Suprapubic skin (tissue), 4 donors: ENCODE results near the gene GLRX3. TPM values are rescaled to one million over a fixed set of nuclear protein-coding genes. Genes with fewer than 3 reads are reported as not detected.

Source experiments
- DNase-seq, 2 donors: peaks; one replicate each; pipeline ENCODE4 v3.0.0-alpha.2; 2019; ENCODE audit warnings: low spot score in 2 of 2
- H3K27ac ChIP-seq: fragments of 200-600 bp; sonication (generic); one replicate; pipeline ENCODE4 v1.5.1; 2019
- H3K27me3 ChIP-seq: fragments of 200-600 bp; sonication (generic); one replicate; pipeline ENCODE4 v1.5.1; 2019
- H3K36me3 ChIP-seq: fragments of 200-600 bp; sonication (generic); one replicate; pipeline ENCODE4 v1.5.1; 2019
- H3K4me1 ChIP-seq: fragments of 200-600 bp; sonication (generic); one replicate; pipeline ENCODE4 v1.5.1; 2019
- H3K4me3 ChIP-seq: fragments of 200-600 bp; sonication (generic); one replicate; pipeline ENCODE4 v1.5.1; 2019; ENCODE audit warnings: mild to moderate bottlenecking
- H3K9me3 ChIP-seq: fragments of 200-600 bp; sonication (generic); one replicate; pipeline ENCODE4 v1.5.1; 2019
- EP300 ChIP-seq: sonication (generic); formaldehyde crosslinking; IDR thresholded peaks from one replicate; pipeline ENCODE4 v1.6.1; 2017; ENCODE audit warnings: antibody characterized with exemption
- POLR2A ChIP-seq, 2 donors: fragments of 450-650 bp; IDR thresholded peaks; one replicate each; pipeline ENCODE4 v1.6.1; 2017; ENCODE audit warnings: antibody characterized with exemption in 2 of 2, mild to moderate bottlenecking in 2 of 2, moderate library complexity in 2 of 2
- POLR2AphosphoS5 ChIP-seq, 3 donors: sonication (generic); formaldehyde crosslinking; IDR thresholded peaks; one replicate each; pipeline ENCODE4 v1.6.1; 2017; ENCODE audit warnings: antibody characterized with exemption in 3 of 3
- WGBS: methylation state at CpG from one replicate; pipeline ENCODE4 v1.1.5; 2018; 5-methylcytosine and 5-hydroxymethylcytosine counted together
- total RNA-seq, 4 donors: library from RNA; depleted of rRNA; stranded (reverse); fragments of >200 nt; gene quantifications; one replicate each; pipeline ENCODE4 v1.1.0, GENCODE V29; 2016
- TF ChIP-seq, protein P1 (sequence below), 2 donors: fragments of 200-600 bp in 1 of 2; fragments of 450-650 bp in 1 of 2; sonication (generic) in 1 of 2; IDR thresholded peaks; one replicate each; pipeline ENCODE4 v1.5.1; 2016 to 2019; ENCODE audit warnings: antibody characterized with exemption in 2 of 2, mild to moderate bottlenecking in 1 of 2, moderate library complexity in 1 of 2

Gene GLRX3
- total RNA-seq, 4 donors from 2014 or later, result 35.7 to 115 (median 44.7) TPM

DNA sequence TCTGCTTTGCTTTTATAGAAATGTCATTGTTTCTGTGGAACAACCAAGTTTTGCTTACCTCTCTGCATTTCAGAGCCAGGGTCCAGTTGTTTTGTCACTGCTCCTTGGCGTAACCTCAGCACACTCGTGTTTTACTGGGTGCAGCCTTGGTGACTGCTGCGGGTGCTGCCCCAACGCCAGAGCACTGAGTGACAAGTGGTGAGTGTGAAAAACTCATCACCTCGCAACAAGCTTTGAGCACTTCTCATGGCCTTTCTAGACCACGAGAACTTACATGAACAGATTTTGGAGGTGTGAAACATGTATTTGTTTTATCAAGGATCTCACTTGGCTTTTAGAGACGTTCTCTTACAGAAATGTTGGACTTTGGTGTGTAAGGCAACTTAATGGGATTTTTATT, 31.0 kb downstream of the GLRX3 start:
- Histone ChIP-seq H3K9me3 (no peaks in the 10 kb centered on the region), H3K36me3 (peaks cover 71% of the 10 kb centered on the region), H3K27ac (no peak overlapping the region), H3K4me3 (no peak overlapping the region), H3K27me3 (no peaks in the 10 kb centered on the region), H3K4me1 (no peaks in the 10 kb centered on the region)
- 95% methylated on average over 7 of the region's 7 CpGs for WGBS
- no peak for DNase-seq
- TF ChIP-seq POLR2AphosphoS5 (IDR thresholded peaks at IDR 0.05) (no peak), EP300 (no peak), POLR2A (IDR thresholded peaks at IDR 0.05) (no peak)
- TF ChIP-seq, protein P1, sequence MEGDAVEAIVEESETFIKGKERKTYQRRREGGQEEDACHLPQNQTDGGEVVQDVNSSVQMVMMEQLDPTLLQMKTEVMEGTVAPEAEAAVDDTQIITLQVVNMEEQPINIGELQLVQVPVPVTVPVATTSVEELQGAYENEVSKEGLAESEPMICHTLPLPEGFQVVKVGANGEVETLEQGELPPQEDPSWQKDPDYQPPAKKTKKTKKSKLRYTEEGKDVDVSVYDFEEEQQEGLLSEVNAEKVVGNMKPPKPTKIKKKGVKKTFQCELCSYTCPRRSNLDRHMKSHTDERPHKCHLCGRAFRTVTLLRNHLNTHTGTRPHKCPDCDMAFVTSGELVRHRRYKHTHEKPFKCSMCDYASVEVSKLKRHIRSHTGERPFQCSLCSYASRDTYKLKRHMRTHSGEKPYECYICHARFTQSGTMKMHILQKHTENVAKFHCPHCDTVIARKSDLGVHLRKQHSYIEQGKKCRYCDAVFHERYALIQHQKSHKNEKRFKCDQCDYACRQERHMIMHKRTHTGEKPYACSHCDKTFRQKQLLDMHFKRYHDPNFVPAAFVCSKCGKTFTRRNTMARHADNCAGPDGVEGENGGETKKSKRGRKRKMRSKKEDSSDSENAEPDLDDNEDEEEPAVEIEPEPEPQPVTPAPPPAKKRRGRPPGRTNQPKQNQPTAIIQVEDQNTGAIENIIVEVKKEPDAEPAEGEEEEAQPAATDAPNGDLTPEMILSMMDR (IDR thresholded peaks at IDR 0.05), result no peak

DNA sequence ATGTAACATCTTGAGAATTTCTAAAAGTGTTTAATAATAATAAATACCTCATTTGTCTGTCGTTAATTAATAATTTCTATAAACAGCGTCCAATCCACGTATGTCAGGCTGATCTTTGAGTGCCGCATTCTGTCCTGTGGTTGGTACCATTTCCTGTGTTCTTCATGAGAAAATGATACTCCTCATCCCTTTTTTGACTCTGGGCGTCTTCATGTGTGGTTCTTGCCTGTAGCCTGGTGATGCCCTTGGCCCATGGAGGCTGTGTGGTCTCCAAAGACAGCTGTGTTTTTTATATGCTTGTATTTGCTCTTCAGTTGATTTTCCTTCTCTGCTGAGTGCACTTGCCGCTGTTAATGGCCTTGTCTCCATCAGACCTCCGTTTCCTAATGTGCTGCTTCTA, 31.5 kb downstream of the GLRX3 start:
- H3K36me3 ChIP-seq, result peaks cover 68% of the 10 kb centered on the region
- no peaks in the 10 kb centered on the region for H3K27me3 ChIP-seq
- 94% methylated on average over 7 of the region's 7 CpGs for whole genome bisulfite sequencing
- no peaks in the 10 kb centered on the region for H3K4me1 ChIP-seq
- DNase-seq, result no peak
- no peak for TF ChIP-seq POLR2A (IDR thresholded peaks at IDR 0.05)
- H3K4me3 ChIP-seq, result no peak overlapping the region
- H3K27ac ChIP-seq, result no peak overlapping the region
- no peaks in the 10 kb centered on the region for H3K9me3 ChIP-seq

DNA sequence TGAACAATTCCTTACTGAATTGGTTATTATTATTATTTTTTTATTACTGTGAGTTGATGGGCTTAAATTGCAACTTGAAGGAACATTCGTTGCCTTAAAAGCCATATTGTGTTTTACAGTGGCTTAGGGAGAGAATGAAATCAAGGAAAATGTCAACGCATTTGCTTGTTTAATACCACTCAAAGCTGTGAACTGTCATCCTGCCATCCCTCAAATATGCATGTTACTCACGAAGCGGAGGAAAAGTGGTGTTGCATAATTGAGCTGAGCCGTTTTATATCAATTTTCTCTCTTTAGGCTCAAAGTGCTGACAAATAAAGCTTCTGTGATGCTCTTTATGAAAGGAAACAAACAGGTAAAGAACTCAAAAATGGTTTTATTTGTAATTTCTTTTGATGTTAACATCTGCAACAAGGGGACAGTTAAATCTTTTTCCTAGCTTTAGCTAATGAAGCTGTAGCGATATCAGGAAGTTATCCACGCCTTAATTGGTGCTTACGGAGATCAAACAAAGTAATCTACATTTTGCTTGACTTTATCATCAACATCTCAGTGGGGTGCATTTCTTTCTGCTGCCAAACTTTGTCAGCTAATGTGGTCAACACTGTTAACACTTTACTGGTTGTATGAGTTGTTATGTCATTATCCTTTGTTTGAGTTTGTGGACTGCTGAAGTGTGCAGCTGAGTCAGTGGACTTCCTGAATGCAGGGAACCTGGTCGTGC, 33.1 kb downstream of the GLRX3 start:
- no peaks in the 10 kb centered on the region for H3K4me1 ChIP-seq
- TF ChIP-seq POLR2AphosphoS5 (IDR thresholded peaks at IDR 0.05) (no peak), POLR2A (IDR thresholded peaks at IDR 0.05) (no peak), EP300 (no peak)
- TF ChIP-seq, protein P1 (IDR thresholded peaks at IDR 0.05), result no peak
- no peak overlapping the region for H3K4me3 ChIP-seq
- peaks cover 68% of the 10 kb centered on the region for H3K36me3 ChIP-seq
- H3K9me3 ChIP-seq, result no peaks in the 10 kb centered on the region
- H3K27me3 ChIP-seq, result no peaks in the 10 kb centered on the region
- no peak overlapping the region for H3K27ac ChIP-seq
- DNase-seq, result no peak
- WGBS, result 83% methylated on average over 9 of the region's 9 CpGs

DNA sequence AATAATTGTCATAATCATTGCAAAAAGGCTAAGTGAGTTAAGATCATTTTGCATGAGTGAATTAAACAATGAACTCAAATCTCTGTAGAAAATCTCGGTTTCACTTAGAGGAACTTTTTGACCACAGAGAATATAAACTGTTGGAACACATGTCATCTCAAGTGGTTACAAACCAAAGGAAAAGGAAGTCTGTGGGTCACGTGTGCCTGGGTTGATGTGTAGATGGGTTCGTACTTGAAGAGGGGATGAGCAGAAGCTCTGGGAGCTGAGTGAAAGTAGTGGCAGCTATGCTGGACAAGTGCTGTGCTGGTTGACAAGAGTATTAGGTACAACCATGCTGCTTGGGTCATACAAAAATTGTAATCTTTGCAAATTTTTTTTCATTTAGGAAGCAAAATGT, 35.0 kb downstream of the GLRX3 start:
- no peak overlapping the region for H3K4me3 ChIP-seq
- WGBS, result 83% methylated on average over 3 of the region's 3 CpGs
- H3K9me3 ChIP-seq, result no peaks in the 10 kb centered on the region
- TF ChIP-seq POLR2AphosphoS5 (IDR thresholded peaks at IDR 0.05) (no peak), EP300 (no peak), POLR2A (IDR thresholded peaks at IDR 0.05) (no peak)
- TF ChIP-seq, protein P1 (IDR thresholded peaks at IDR 0.05), result no peak
- no peaks in the 10 kb centered on the region for H3K4me1 ChIP-seq
- H3K27ac ChIP-seq, result no peak overlapping the region
- no peak for DNase-seq
- H3K36me3 ChIP-seq, result peaks cover 70% of the 10 kb centered on the region
- H3K27me3 ChIP-seq, result no peaks in the 10 kb centered on the region

DNA sequence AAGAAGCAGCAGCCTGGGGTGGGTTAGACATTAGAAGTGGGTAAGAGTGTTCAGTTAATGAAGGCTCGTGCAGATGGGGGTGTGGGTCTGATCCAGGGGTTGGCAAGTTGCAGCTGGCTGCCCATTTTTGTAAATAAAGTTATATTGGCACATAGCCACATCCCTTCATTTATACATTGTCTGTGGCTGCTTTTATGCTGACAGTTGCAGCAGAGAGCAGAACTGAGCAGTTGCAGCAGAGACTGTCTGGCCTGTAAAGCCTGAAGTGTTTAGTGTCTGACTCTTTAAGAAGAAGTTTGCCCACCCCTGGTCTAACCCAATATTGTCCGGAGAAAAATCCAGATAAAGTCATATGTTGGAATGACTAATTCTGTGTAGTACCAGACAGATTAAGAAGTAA, 38.1 kb downstream of the GLRX3 start:
- no peaks in the 10 kb centered on the region for H3K4me1 ChIP-seq
- 73% methylated on average over 2 of the region's 2 CpGs for WGBS
- DNase-seq, result no peak
- TF ChIP-seq EP300 (no peak), POLR2A (IDR thresholded peaks at IDR 0.05) (no peak), POLR2AphosphoS5 (IDR thresholded peaks at IDR 0.05) (no peak)
- TF ChIP-seq, protein P1 (IDR thresholded peaks at IDR 0.05), result no peak
- no peaks in the 10 kb centered on the region for H3K9me3 ChIP-seq
- peaks cover 46% of the 10 kb centered on the region for H3K36me3 ChIP-seq
- H3K27me3 ChIP-seq, result no peaks in the 10 kb centered on the region
- H3K27ac ChIP-seq, result no peak overlapping the region
- no peak overlapping the region for H3K4me3 ChIP-seq

DNA sequence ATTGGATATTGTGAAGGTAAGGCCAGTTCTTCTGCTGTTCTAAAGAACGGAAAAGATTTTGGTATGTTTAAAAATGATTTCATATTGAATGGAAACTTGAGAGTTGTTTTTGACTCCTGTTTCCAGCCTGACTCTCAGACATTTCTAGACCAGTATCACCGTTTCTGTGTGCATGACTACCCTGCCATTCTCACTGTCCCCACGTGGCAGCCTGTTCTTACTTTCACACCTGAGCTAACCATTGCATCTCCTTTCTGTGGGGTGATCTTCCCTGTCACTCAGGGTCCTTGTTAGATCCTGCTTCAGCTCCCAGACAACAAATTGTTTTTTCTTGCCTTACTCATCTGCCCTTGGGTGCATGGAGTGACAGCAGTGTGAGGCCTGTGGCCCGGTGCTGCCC, 38.9 kb downstream of the GLRX3 start:
- Histone ChIP-seq H3K36me3 (peaks cover 46% of the 10 kb centered on the region), H3K4me1 (no peaks in the 10 kb centered on the region), H3K4me3 (no peak overlapping the region), H3K27ac (no peak overlapping the region), H3K9me3 (no peaks in the 10 kb centered on the region), H3K27me3 (no peaks in the 10 kb centered on the region)
- WGBS, result 85% methylated on average over 4 of the region's 4 CpGs
- no peak for TF ChIP-seq POLR2A (IDR thresholded peaks at IDR 0.05)
- no peak for TF ChIP-seq POLR2AphosphoS5 (IDR thresholded peaks at IDR 0.05)
- no peak for TF ChIP-seq EP300
- TF ChIP-seq, protein P1 (IDR thresholded peaks at IDR 0.05), result no peak
- no peak for DNase-seq
